Measurements from ENCODE around the gene MIA. TPM values are rescaled to one million over a fixed set of nuclear protein-coding genes. Genes with fewer than 3 reads are reported as not detected.
"Not testable (repeated sequence)": the region's sequence is repeated elsewhere in the genome, so short reads cannot be mapped to it uniquely, and the experiment has no call there.

The MIA gene
- total and polyA plus RNA-seq, 4 donors: 0.42 to 0.44 TPM; not detected in 2

- TF ChIP-seq, protein P1, sequence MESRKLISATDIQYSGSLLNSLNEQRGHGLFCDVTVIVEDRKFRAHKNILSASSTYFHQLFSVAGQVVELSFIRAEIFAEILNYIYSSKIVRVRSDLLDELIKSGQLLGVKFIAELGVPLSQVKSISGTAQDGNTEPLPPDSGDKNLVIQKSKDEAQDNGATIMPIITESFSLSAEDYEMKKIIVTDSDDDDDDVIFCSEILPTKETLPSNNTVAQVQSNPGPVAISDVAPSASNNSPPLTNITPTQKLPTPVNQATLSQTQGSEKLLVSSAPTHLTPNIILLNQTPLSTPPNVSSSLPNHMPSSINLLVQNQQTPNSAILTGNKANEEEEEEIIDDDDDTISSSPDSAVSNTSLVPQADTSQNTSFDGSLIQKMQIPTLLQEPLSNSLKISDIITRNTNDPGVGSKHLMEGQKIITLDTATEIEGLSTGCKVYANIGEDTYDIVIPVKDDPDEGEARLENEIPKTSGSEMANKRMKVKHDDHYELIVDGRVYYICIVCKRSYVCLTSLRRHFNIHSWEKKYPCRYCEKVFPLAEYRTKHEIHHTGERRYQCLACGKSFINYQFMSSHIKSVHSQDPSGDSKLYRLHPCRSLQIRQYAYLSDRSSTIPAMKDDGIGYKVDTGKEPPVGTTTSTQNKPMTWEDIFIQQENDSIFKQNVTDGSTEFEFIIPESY (IDR thresholded peaks at IDR 0.05): no peak
- TF ChIP-seq NR2F2 (IDR thresholded peaks at IDR 0.05) (no peak), RAD21 (IDR thresholded peaks at IDR 0.05) (no peak), HNF4G (IDR thresholded peaks at IDR 0.05) (no peak), ATF3 (IDR thresholded peaks at IDR 0.05) (no peak), EGR1 (IDR thresholded peaks at IDR 0.05; ENCODE audit: low read depth in 2 of 2) (no peak), GABPA (IDR thresholded peaks at IDR 0.05 in 1 of 2, conservative IDR thresholded peaks at IDR 0.05 in 1 of 2) (no peak), MAX (IDR thresholded peaks at IDR 0.05) (no peak), JUND (IDR thresholded peaks at IDR 0.05) (no peak), HNF4A (conservative IDR thresholded peaks at IDR 0.05) (no peak)
These were observed 46.8 kb downstream of the MIA start (continued) for GRCh38 chr19:40822161-40822560.

DNA sequence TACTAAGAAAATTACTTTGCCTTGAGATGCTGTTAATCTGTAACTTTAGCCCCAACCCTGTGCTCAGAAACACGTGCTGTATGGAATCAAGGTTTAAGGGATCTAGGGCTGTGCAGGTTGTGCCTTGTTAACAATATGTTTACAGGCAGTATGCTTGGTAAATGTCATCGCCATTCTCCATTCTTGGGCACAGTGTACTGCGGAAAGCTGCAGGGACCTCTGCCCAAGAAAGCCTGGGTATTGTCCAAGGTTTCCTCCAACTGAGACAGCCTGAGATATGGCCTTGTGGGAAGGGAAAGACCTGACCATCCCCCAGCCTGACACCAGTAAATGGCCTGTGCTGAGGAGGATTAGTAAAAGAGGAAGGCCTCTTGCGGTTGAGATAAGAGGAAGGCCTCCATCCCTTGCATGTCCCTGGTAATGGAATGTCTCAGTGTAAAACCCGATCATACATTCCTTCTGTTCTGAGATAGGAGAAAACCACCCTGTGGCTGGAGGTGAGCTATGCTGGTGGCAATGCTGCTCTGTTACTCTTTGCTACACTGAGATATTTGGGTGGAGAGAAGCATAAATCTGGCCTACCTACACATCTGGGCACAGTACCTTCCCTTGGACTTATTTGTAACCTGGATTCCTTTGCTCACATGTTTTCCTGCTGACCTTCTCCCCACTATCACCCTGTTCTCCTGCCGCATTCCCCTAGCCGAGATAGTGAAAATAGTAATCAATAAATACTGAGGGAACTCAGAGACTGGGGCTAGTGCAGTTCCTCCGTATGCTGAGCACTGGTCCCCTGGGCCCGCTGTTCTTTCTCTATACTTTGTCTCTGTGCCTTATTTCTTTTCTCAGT lies 47.6 kb downstream of the MIA start:
- not testable (repeated sequence) for H3K4me3 ChIP-seq (ENCODE audit: low read depth in 1 of 3, low read length in 3 of 3); H3K9me3 ChIP-seq (ENCODE audit: control insufficient read depth in 4 of 4, low read length in 3 of 4); H3K36me3 ChIP-seq (ENCODE audit: control insufficient read depth in 4 of 4, insufficient read depth in 3 of 4, low read depth in 1 of 4, low read length in 3 of 4); H3K27me3 ChIP-seq (ENCODE audit: control insufficient read depth in 4 of 4, insufficient read depth in 4 of 4, low read length in 3 of 4); H3K9ac ChIP-seq (ENCODE audit: low read depth in 1 of 2, low read length in 2 of 2); DNase-seq (ENCODE audit: low spot score)
- WGBS: 33% methylated on average over 9 of the region's 9 CpGs
- Histone ChIP-seq H3K27ac (ENCODE audit: low read depth in 1 of 2, low read length in 2 of 2) (peak overlapping the region; percentile 76 to 84), H3K4me1 (ENCODE audit: control insufficient read depth in 4 of 4, insufficient read depth in 4 of 4, low read length in 3 of 4) (peaks cover 14 to 43% (median 31%) of the 10 kb centered on the region in 4 donors)
- TF ChIP-seq RAD21 (IDR thresholded peaks at IDR 0.05) (peak in 1 of 2 donors; percentile 10), SP1 (IDR thresholded peaks at IDR 0.05) (peak; percentile 6), RXRA (IDR thresholded peaks at IDR 0.05) (peak in 1 of 2 donors; percentile 2)

DNA sequence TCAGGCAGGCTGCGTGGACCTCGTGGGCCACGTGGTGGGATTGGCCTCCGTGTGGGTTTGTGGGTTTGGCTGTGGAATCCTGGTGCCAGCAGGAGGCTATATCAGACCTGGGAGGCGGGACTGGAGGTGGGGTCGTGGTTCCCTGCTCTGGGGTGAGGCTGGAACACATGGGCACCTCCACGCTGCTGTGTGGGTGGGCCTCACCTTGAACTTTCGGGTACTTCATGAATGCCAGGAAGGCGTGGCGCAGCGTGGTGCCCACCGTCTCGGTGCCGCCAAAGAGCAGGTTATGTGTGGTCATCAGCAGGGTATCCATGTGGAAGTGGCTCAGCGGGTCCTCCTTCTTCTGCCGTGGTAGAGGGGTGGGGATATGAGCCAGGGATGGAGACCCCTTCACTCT lies 49.6 kb downstream of the MIA start:
- WGBS: 57% methylated on average over 16 of the region's 16 CpGs
- TF ChIP-seq HNF4A (conservative IDR thresholded peaks at IDR 0.05) (peak in 1 of 2 donors; percentile 3), RXRA (IDR thresholded peaks at IDR 0.05) (peak in 1 of 2 donors; percentile 5)
- peak overlapping the region in 2 of 3 donors; percentile 3 to 58 for H3K4me3 ChIP-seq (ENCODE audit: low read depth in 1 of 3, low read length in 3 of 3)
- not testable (repeated sequence) for H3K9ac ChIP-seq (ENCODE audit: low read depth in 1 of 2, low read length in 2 of 2); H3K9me3 ChIP-seq (ENCODE audit: control insufficient read depth in 4 of 4, low read length in 3 of 4); H3K36me3 ChIP-seq (ENCODE audit: control insufficient read depth in 4 of 4, insufficient read depth in 3 of 4, low read depth in 1 of 4, low read length in 3 of 4); H3K27me3 ChIP-seq (ENCODE audit: control insufficient read depth in 4 of 4, insufficient read depth in 4 of 4, low read length in 3 of 4); DNase-seq (ENCODE audit: low spot score)
- peaks cover 10 to 29% (median 17%) of the 10 kb centered on the region in 4 donors for H3K4me1 ChIP-seq (ENCODE audit: control insufficient read depth in 4 of 4, insufficient read depth in 4 of 4, low read length in 3 of 4)
- H3K27ac ChIP-seq (ENCODE audit: low read depth in 1 of 2, low read length in 2 of 2): peak overlapping the region; percentile 84 to 90

DNA sequence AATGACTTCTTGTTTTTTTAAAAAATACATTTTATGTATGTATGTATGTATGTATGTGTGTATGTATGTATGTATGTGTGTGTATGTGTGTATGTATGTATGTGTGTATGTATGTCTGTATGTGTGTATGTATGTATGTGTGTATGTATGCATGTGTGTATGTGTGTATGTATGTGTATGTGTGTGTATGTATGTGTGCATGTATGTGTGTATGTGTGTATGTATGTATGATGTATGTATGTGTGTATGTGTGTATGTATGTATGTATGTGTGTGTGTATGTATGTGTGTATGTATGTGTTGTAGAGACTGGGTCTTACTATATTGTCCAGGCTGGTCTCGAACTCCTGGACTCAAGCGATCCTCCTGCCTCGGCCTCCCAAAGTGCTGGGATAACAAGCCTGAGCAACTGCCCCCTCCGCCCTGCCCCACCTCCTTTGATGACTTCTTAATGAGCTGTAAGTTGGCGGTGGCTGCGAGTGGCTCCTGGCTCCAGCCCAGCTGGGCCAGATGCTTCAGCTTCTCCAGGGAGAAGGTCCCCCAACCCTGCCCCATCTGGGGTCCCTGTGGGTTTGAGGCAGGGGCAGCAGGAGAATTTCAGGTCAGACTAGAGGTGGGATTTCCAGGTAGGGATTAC lies 50.3 kb downstream of the MIA start:
- not testable (repeated sequence) for DNase-seq (ENCODE audit: low spot score); H3K27me3 ChIP-seq (ENCODE audit: control insufficient read depth in 4 of 4, insufficient read depth in 4 of 4, low read length in 3 of 4); H3K9me3 ChIP-seq (ENCODE audit: control insufficient read depth in 4 of 4, low read length in 3 of 4); H3K9ac ChIP-seq (ENCODE audit: low read depth in 1 of 2, low read length in 2 of 2); H3K36me3 ChIP-seq (ENCODE audit: control insufficient read depth in 4 of 4, insufficient read depth in 3 of 4, low read depth in 1 of 4, low read length in 3 of 4)
- peaks cover 10 to 29% (median 17%) of the 10 kb centered on the region in 4 donors for H3K4me1 ChIP-seq (ENCODE audit: control insufficient read depth in 4 of 4, insufficient read depth in 4 of 4, low read length in 3 of 4)
- H3K27ac ChIP-seq (ENCODE audit: low read depth in 1 of 2, low read length in 2 of 2): peak overlapping the region in 1 of 2 donors; percentile 84
- WGBS: 91% methylated on average over 6 of the region's 6 CpGs
- peak overlapping the region in 1 of 3 donors; percentile 58 for H3K4me3 ChIP-seq (ENCODE audit: low read depth in 1 of 3, low read length in 3 of 3)

GRCh38 chr19:40826312-40826698 lies 51.0 kb downstream of the MIA start:
- WGBS: 96% methylated on average over 9 of the region's 14 CpGs
- not testable (repeated sequence) for DNase-seq (ENCODE audit: low spot score); H3K4me3 ChIP-seq (ENCODE audit: low read depth in 1 of 3, low read length in 3 of 3); H3K9ac ChIP-seq (ENCODE audit: low read depth in 1 of 2, low read length in 2 of 2); H3K27ac ChIP-seq (ENCODE audit: low read depth in 1 of 2, low read length in 2 of 2); H3K27me3 ChIP-seq (ENCODE audit: control insufficient read depth in 4 of 4, insufficient read depth in 4 of 4, low read length in 3 of 4); H3K9me3 ChIP-seq (ENCODE audit: control insufficient read depth in 4 of 4, low read length in 3 of 4); H3K36me3 ChIP-seq (ENCODE audit: control insufficient read depth in 4 of 4, insufficient read depth in 3 of 4, low read depth in 1 of 4, low read length in 3 of 4)
- H3K4me1 ChIP-seq (ENCODE audit: control insufficient read depth in 4 of 4, insufficient read depth in 4 of 4, low read length in 3 of 4): peaks cover 6 to 32% (median 18%) of the 10 kb centered on the region in 4 donors

DNA sequence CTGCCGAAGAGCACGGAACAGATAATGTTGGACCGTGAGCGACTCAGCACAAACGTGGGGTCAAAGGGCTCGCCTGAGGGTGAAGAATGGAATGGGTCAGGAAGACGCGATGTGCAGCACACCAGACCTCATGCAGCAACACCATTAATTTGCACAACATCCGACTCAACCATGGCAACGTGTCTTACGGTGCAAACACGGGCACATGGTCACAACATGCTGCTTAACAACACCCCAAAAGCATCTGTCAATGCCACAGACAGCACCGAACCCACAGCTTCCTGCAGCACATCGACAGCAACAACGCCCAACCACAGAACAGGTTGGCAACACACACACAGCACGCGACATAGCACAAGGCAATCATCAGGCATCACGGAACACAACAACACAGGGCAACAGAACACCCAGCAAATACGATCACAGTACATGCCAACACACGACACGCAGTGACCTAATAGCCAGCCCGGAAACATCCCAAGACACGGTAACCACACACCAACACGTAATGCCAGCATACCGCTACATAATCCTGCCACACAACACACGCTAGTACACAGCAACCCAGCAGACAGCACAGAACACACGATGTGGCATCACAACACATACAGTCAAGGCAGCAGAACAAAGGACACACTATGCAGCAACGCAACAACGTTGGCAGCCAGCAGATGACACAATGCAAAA lies 51.5 kb downstream of the MIA start:
- DNase-seq (ENCODE audit: low spot score); H3K27me3 ChIP-seq (ENCODE audit: control insufficient read depth in 4 of 4, insufficient read depth in 4 of 4, low read length in 3 of 4); H3K27ac ChIP-seq (ENCODE audit: low read depth in 1 of 2, low read length in 2 of 2); H3K9me3 ChIP-seq (ENCODE audit: control insufficient read depth in 4 of 4, low read length in 3 of 4); H3K9ac ChIP-seq (ENCODE audit: low read depth in 1 of 2, low read length in 2 of 2); H3K4me3 ChIP-seq (ENCODE audit: low read depth in 1 of 3, low read length in 3 of 3); H3K36me3 ChIP-seq (ENCODE audit: control insufficient read depth in 4 of 4, insufficient read depth in 3 of 4, low read depth in 1 of 4, low read length in 3 of 4): not testable (repeated sequence)
- WGBS: 86% methylated on average over 29 of the region's 29 CpGs
- H3K4me1 ChIP-seq (ENCODE audit: control insufficient read depth in 4 of 4, insufficient read depth in 4 of 4, low read length in 3 of 4): peaks cover 9 to 37% (median 23%) of the 10 kb centered on the region in 4 donors
